ENCODE data around the gene VGLL3. TPM values are rescaled to one million over a fixed set of nuclear protein-coding genes. Genes with fewer than 3 reads are reported as not detected.

Gene VGLL3
- polyA plus RNA-seq, 2 donors = 0.54 to 0.55 TPM

- Histone ChIP-seq H3K36me3 (ENCODE audit: control insufficient read depth in 2 of 2, insufficient read depth in 2 of 2, low read length in 1 of 2) (no peaks in the 10 kb centered on the region), H3K4me3 (ENCODE audit: low read depth in 1 of 2, low read length in 2 of 2) (no peak overlapping the region), H3K9me3 (ENCODE audit: control insufficient read depth in 2 of 2, insufficient read depth in 1 of 2, low read depth in 1 of 2, low read length in 1 of 2) (no peaks in the 10 kb centered on the region), H3K27ac (ENCODE audit: low read depth in 2 of 2, low read length in 1 of 2) (no peak overlapping the region), H3K4me1 (ENCODE audit: control insufficient read depth in 2 of 2, insufficient read depth in 2 of 2, low read length in 1 of 2) (no peaks in the 10 kb centered on the region), H3K27me3 (ENCODE audit: control insufficient read depth in 1 of 2, insufficient read depth in 2 of 2, low read length in 2 of 2) (no peaks in the 10 kb centered on the region)
- WGBS, 2 donors = 83 to 85% methylated on average over 3 of the region's 3 CpGs
Measured at GRCh38 chr3:86960550-86960949, 30.4 kb downstream of the VGLL3 start.

- 48 to 53% methylated on average over 1 of the region's 1 CpG for WGBS, 2 donors
- Histone ChIP-seq H3K4me1 (ENCODE audit: control insufficient read depth in 2 of 2, insufficient read depth in 2 of 2, low read length in 1 of 2) (no peaks in the 10 kb centered on the region), H3K4me3 (ENCODE audit: low read depth in 1 of 2, low read length in 2 of 2) (no peak overlapping the region), H3K27me3 (ENCODE audit: control insufficient read depth in 1 of 2, insufficient read depth in 2 of 2, low read length in 2 of 2) (no peaks in the 10 kb centered on the region), H3K9me3 (ENCODE audit: control insufficient read depth in 2 of 2, insufficient read depth in 1 of 2, low read depth in 1 of 2, low read length in 1 of 2) (no peaks in the 10 kb centered on the region), H3K36me3 (ENCODE audit: control insufficient read depth in 2 of 2, insufficient read depth in 2 of 2, low read length in 1 of 2) (no peaks in the 10 kb centered on the region), H3K27ac (ENCODE audit: low read depth in 2 of 2, low read length in 1 of 2) (no peak overlapping the region)
Measured at GRCh38 chr3:86958534-86958933, 32.4 kb downstream of the VGLL3 start.

- Histone ChIP-seq H3K9me3 (ENCODE audit: control insufficient read depth in 2 of 2, insufficient read depth in 1 of 2, low read depth in 1 of 2, low read length in 1 of 2) (no peaks in the 10 kb centered on the region), H3K27ac (ENCODE audit: low read depth in 2 of 2, low read length in 1 of 2) (no peak overlapping the region), H3K4me3 (ENCODE audit: low read depth in 1 of 2, low read length in 2 of 2) (no peak overlapping the region), H3K4me1 (ENCODE audit: control insufficient read depth in 2 of 2, insufficient read depth in 2 of 2, low read length in 1 of 2) (no peaks in the 10 kb centered on the region), H3K36me3 (ENCODE audit: control insufficient read depth in 2 of 2, insufficient read depth in 2 of 2, low read length in 1 of 2) (no peaks in the 10 kb centered on the region), H3K27me3 (ENCODE audit: control insufficient read depth in 1 of 2, insufficient read depth in 2 of 2, low read length in 2 of 2) (no peaks in the 10 kb centered on the region)
- whole genome bisulfite sequencing, 2 donors = 87 to 89% methylated on average over 2 of the region's 2 CpGs
Measured at GRCh38 chr3:86954747-86955146, 36.2 kb downstream of the VGLL3 start.

GRCh38 chr3:86954226-86954625 is 36.7 kb downstream of the VGLL3 start:
- H3K4me1 ChIP-seq (ENCODE audit: control insufficient read depth in 2 of 2, insufficient read depth in 2 of 2, low read length in 1 of 2) = no peaks in the 10 kb centered on the region
- no peaks in the 10 kb centered on the region for H3K27me3 ChIP-seq (ENCODE audit: control insufficient read depth in 1 of 2, insufficient read depth in 2 of 2, low read length in 2 of 2)
- H3K9me3 ChIP-seq (ENCODE audit: control insufficient read depth in 2 of 2, insufficient read depth in 1 of 2, low read depth in 1 of 2, low read length in 1 of 2) = no peaks in the 10 kb centered on the region
- no peaks in the 10 kb centered on the region for H3K36me3 ChIP-seq (ENCODE audit: control insufficient read depth in 2 of 2, insufficient read depth in 2 of 2, low read length in 1 of 2)
- 28 to 46% methylated on average over 1 of the region's 1 CpG for WGBS, 2 donors
- H3K27ac ChIP-seq (ENCODE audit: low read depth in 2 of 2, low read length in 1 of 2) = no peak overlapping the region
- H3K4me3 ChIP-seq (ENCODE audit: low read depth in 1 of 2, low read length in 2 of 2) = no peak overlapping the region

GRCh38 chr3:86951322-86951721 is 39.6 kb downstream of the VGLL3 start:
- Histone ChIP-seq H3K4me3 (ENCODE audit: low read depth in 1 of 2, low read length in 2 of 2) (no peak overlapping the region), H3K27me3 (ENCODE audit: control insufficient read depth in 1 of 2, insufficient read depth in 2 of 2, low read length in 2 of 2) (no peaks in the 10 kb centered on the region), H3K9me3 (ENCODE audit: control insufficient read depth in 2 of 2, insufficient read depth in 1 of 2, low read depth in 1 of 2, low read length in 1 of 2) (no peaks in the 10 kb centered on the region), H3K27ac (ENCODE audit: low read depth in 2 of 2, low read length in 1 of 2) (no peak overlapping the region), H3K4me1 (ENCODE audit: control insufficient read depth in 2 of 2, insufficient read depth in 2 of 2, low read length in 1 of 2) (no peaks in the 10 kb centered on the region), H3K36me3 (ENCODE audit: control insufficient read depth in 2 of 2, insufficient read depth in 2 of 2, low read length in 1 of 2) (no peaks in the 10 kb centered on the region)

DNA sequence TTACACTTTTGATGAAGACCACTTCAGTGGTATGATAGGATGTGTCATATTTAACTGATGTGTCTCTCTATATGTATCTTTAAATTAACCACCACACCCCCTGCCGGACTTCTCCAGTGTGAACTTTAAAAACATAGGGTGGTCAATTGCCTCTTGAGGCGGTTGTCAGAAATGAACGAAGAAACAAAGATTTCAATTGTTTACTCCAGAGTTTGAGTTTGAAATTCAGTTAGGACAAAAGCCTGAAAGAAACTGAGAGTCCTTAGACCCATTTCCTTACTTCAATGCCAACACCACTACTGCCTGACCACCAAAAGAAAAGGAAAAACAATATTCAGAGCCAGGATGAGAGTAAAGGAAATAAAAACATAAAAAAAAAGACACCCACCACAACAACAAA is 40.2 kb downstream of the VGLL3 start:
- Histone ChIP-seq H3K9me3 (ENCODE audit: control insufficient read depth in 2 of 2, insufficient read depth in 1 of 2, low read depth in 1 of 2, low read length in 1 of 2) (no peaks in the 10 kb centered on the region), H3K4me3 (ENCODE audit: low read depth in 1 of 2, low read length in 2 of 2) (no peak overlapping the region), H3K27me3 (ENCODE audit: control insufficient read depth in 1 of 2, insufficient read depth in 2 of 2, low read length in 2 of 2) (no peaks in the 10 kb centered on the region), H3K4me1 (ENCODE audit: control insufficient read depth in 2 of 2, insufficient read depth in 2 of 2, low read length in 1 of 2) (no peaks in the 10 kb centered on the region), H3K27ac (ENCODE audit: low read depth in 2 of 2, low read length in 1 of 2) (no peak overlapping the region), H3K36me3 (ENCODE audit: control insufficient read depth in 2 of 2, insufficient read depth in 2 of 2, low read length in 1 of 2) (no peaks in the 10 kb centered on the region)
- WGBS, 2 donors = 88 to 90% methylated on average over 3 of the region's 3 CpGs

GRCh38 chr3:86949850-86950249 is 41.1 kb downstream of the VGLL3 start:
- no peak overlapping the region for H3K27ac ChIP-seq (ENCODE audit: low read depth in 2 of 2, low read length in 1 of 2)
- H3K4me1 ChIP-seq (ENCODE audit: control insufficient read depth in 2 of 2, insufficient read depth in 2 of 2, low read length in 1 of 2) = no peaks in the 10 kb centered on the region
- H3K9me3 ChIP-seq (ENCODE audit: control insufficient read depth in 2 of 2, insufficient read depth in 1 of 2, low read depth in 1 of 2, low read length in 1 of 2) = no peaks in the 10 kb centered on the region
- H3K4me3 ChIP-seq (ENCODE audit: low read depth in 1 of 2, low read length in 2 of 2) = no peak overlapping the region
- no peaks in the 10 kb centered on the region for H3K36me3 ChIP-seq (ENCODE audit: control insufficient read depth in 2 of 2, insufficient read depth in 2 of 2, low read length in 1 of 2)
- H3K27me3 ChIP-seq (ENCODE audit: control insufficient read depth in 1 of 2, insufficient read depth in 2 of 2, low read length in 2 of 2) = no peaks in the 10 kb centered on the region

DNA sequence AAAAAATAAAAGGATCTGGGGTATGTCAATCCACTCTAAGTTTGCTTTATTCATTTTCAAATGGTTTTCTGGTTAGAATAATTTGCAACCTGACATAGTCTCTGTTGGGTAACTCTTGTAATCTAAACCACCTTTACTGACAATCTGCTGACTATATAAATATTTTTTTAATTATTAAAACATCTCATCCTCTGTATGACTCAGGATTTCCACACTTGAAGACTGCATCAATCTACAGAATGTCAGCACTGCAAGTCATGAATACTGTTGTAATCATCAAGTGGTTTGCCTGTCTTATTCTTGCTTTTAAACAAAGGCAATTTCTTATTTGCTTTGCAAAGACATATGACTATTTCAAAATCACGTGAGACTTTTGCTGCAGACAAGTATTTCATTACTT is 42.1 kb downstream of the VGLL3 start:
- WGBS, 2 donors = 62 to 78% methylated on average over 1 of the region's 1 CpG
- H3K27me3 ChIP-seq (ENCODE audit: control insufficient read depth in 1 of 2, insufficient read depth in 2 of 2, low read length in 2 of 2) = no peaks in the 10 kb centered on the region
- no peaks in the 10 kb centered on the region for H3K9me3 ChIP-seq (ENCODE audit: control insufficient read depth in 2 of 2, insufficient read depth in 1 of 2, low read depth in 1 of 2, low read length in 1 of 2)
- no peaks in the 10 kb centered on the region for H3K36me3 ChIP-seq (ENCODE audit: control insufficient read depth in 2 of 2, insufficient read depth in 2 of 2, low read length in 1 of 2)
- H3K4me3 ChIP-seq (ENCODE audit: low read depth in 1 of 2, low read length in 2 of 2) = no peak overlapping the region
- no peaks in the 10 kb centered on the region for H3K4me1 ChIP-seq (ENCODE audit: control insufficient read depth in 2 of 2, insufficient read depth in 2 of 2, low read length in 1 of 2)
- H3K27ac ChIP-seq (ENCODE audit: low read depth in 2 of 2, low read length in 1 of 2) = no peak overlapping the region

DNA sequence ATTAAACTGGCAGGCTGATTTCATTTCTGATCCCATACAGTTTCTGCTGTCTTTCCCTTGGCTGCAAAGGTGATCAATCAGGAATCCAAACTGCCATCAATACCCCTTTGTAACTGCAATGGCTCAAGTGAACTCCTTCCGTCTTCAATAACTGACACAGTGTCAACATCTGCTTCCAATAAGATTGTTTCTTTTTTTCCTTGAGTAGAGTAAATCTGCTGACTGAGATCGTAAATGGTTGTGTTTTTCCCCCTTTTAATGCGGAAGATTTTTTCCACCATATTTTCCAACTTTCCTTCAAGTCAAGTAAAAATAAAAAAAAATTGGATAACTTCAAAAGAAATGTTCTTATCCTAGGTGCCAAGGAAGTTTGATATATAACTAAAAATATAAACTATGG is 48.7 kb downstream of the VGLL3 start:
- WGBS, 2 donors = 87% methylated on average over 3 of the region's 3 CpGs
- H3K27me3 ChIP-seq (ENCODE audit: control insufficient read depth in 1 of 2, insufficient read depth in 2 of 2, low read length in 2 of 2) = no peaks in the 10 kb centered on the region
- H3K4me3 ChIP-seq (ENCODE audit: low read depth in 1 of 2, low read length in 2 of 2) = no peak overlapping the region
- no peak overlapping the region for H3K27ac ChIP-seq (ENCODE audit: low read depth in 2 of 2, low read length in 1 of 2)
- no peaks in the 10 kb centered on the region for H3K4me1 ChIP-seq (ENCODE audit: control insufficient read depth in 2 of 2, insufficient read depth in 2 of 2, low read length in 1 of 2)
- no peaks in the 10 kb centered on the region for H3K9me3 ChIP-seq (ENCODE audit: control insufficient read depth in 2 of 2, insufficient read depth in 1 of 2, low read depth in 1 of 2, low read length in 1 of 2)
- H3K36me3 ChIP-seq (ENCODE audit: control insufficient read depth in 2 of 2, insufficient read depth in 2 of 2, low read length in 1 of 2) = no peaks in the 10 kb centered on the region

DNA sequence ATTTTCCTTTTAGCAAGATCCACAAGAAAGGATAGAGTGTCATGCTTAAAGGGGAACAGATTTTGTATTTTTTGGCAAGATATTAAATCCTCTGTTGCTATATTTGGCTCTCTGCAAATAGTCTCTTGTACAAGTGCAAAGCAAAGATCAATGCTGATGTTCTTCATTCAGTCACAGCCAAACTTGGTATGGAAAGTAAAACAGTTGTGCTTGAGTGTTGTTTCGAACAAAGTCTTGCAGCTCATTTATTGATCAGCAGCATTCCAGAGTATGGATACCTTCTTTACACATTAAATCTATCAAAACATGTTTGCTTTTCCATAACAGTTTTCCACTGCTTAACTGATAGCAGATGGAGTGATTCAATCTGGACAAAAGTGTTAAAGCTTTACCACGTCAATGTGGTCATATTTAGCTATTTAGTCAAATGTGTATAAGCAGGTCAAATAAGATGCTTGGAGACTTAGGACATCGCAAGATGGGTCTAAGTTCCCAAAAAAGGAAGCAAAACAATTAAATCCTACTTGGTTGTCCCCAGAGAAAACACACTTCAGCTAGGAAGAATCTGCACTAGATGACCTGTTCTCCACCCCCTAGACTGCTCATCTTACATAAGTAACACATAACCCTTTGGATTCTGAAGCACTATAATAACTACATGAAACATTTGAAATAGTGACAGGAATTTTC is 52.4 kb downstream of the VGLL3 start:
- Histone ChIP-seq H3K4me3 (ENCODE audit: low read depth in 1 of 2, low read length in 2 of 2) (no peak overlapping the region), H3K9me3 (ENCODE audit: control insufficient read depth in 2 of 2, insufficient read depth in 1 of 2, low read depth in 1 of 2, low read length in 1 of 2) (peaks cover 0 to 3% of the 10 kb centered on the region in 2 donors), H3K27me3 (ENCODE audit: control insufficient read depth in 1 of 2, insufficient read depth in 2 of 2, low read length in 2 of 2) (no peaks in the 10 kb centered on the region), H3K4me1 (ENCODE audit: control insufficient read depth in 2 of 2, insufficient read depth in 2 of 2, low read length in 1 of 2) (no peaks in the 10 kb centered on the region), H3K27ac (ENCODE audit: low read depth in 2 of 2, low read length in 1 of 2) (no peak overlapping the region), H3K36me3 (ENCODE audit: control insufficient read depth in 2 of 2, insufficient read depth in 2 of 2, low read length in 1 of 2) (no peaks in the 10 kb centered on the region)
- 61 to 65% methylated on average over 3 of the region's 3 CpGs for WGBS, 2 donors

Measured in esophagus (tissue), 2 donors.